HG03558 (cell line): Measurements from ENCODE around the gene CHAF1B.

Experiments
- ATAC-seq: cut with Tn5 transposase; IDR thresholded peaks from one replicate; pipeline ENCODE4 v1.9.1; 2021; ENCODE audit warnings: moderate number of reproducible peaks; ENCODE audit not compliant: unreplicated experiment; ENCODE audit errors: extremely low read depth

The CHAF1B gene

DNA sequence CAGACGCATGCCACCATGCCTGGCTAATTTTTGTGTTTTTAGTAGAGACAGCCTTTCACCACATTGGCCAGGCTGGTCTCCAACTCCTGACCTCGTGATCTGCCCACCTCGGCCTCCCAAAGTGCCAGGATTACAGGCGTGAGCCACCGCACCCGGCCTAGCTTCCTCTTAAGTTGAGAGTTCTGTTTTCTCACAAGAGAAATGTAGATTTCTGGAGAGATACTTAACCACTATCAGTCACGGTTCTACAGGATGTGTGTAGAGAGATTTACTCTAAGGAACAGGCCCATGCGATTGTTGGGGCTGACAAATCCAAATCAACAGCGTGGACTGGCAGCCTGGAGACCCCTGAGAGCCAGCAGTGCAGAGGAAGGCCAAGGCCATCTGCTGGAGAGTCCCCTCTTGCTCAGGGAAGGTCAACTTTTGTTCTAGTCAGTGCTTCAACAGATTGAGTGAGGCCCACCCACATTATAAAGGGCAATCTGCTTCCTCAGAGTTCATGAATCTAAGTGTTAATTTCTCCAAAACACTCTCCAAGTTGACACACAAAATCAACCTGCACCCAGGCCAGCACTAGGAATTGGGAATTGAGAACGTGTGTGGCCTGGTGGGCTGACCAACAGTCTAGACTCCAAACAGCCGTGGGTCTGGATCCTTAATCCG lies 38.7 kb downstream of the CHAF1B start:
- no peak for ATAC-seq

DNA sequence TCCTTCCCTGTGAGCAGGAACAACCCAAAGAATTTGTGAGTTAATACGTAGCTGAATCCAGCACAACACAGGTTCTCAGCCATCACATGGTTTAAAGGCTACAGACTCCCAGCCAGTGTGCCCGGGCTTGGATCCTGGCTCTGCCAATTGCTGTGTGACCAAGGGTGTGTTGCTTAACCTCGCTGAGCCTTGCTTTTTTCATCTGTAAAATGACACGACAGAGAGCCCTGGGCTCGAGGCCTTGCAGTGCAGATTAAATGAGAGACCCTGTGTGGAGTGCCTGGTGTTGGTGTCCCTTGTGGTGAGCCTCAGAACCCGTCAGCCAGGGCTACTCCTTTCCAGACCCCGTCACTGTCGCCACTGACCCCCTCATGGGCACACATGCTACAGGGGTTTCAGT lies 39.4 kb downstream of the CHAF1B start:
- no peak for ATAC-seq

DNA sequence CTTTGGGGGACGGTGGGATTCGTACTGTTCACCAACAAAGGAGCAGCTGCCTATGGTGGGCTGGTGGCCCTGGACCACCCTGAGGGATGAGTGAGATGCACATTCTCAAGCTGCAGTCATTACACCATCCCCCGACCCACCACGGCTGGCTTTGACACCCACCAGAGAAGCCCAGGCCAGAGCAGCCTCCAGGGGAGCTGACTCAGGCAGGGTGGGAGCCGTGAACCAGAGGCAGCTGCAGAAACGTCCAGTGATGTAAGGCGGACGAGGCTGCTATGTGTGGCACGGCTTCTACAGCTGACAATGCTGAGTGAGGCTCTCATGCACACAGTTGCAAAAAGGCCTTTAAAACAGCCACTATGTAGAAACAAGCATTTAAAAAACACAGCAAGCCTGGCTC lies 40.1 kb downstream of the CHAF1B start:
- no peak for ATAC-seq

DNA sequence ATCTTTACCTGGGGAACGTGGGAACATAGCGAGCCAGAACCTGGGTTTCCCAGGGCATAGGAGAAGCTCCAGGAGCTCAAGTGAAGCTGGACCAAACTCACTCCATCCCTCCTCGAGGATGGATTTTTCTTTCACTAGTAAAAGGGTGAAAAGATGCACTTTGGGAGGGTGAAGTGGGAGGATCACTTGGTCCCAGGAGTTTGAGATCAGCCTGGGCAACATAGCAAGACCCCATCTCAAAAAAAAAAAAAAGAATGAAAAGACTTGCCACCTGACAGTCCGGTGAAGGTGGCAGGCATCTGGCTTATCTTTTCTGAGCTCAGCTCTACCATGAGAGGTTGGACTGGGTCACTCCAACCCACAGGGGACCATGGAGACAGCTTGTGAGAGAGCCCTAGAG lies 42.3 kb downstream of the CHAF1B start:
- no peak for ATAC-seq

DNA sequence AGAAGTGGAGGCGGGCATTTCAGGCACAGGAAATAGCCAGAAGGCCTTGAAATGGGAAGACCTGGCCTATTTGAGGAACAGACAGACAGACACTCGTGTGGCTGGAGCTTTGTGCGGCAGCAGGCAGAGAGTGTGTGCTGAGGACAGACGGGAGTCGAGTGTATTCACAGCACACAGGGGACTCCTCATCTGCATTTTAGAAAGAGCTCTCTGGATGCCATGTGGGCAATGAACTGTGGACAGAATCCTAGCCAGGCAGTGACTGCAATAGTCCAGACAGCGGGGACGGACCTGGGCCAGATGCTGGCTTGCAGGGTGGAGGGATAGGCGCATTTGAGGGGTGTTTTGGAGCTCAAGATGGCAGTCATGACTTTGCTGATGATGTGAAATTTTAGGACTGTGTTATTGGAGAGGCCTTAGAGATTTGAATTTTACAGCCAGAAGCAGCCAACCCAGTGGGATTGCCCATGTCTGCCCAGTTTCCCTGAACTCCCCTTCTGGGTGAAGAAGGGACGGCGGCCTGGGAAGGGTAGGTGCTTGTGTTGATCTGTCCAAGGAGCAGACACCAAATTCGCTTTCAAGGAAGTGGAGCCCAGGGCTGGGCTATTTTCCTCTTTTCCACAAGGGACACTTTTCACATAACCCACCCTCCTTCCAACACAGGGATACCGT lies 43.7 kb downstream of the CHAF1B start:
- no peak for ATAC-seq

DNA sequence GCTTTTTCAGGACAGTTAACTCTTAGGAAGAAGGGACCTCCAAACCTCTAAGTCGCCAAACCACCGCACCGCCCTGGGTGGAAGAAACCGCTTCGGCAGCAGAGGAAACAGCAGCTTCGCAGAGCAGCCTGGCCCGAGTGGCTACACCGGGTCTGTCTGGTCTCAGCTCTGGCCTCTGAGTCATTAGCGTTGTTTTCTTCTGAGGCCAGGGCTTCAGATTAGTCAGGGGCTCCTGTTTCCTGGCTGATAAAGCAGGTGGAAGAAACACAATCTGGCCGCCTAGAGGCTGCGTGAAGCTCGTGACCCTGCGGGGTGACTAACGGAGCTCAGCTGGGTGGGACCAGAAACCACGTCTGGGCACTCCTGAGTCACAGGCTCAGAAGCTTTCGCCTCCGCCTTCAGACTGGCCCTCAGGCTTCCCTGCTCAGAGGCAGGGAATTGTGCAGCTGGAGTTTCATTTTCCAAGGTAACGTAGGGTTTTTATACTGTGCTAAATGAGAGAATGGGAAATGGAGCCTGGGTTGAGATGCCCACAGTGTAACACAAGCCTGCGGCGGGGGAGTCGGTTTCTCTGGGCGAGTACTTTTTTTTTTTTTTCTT lies 44.9 kb downstream of the CHAF1B start:
- ATAC-seq, result peak; percentile 91

DNA sequence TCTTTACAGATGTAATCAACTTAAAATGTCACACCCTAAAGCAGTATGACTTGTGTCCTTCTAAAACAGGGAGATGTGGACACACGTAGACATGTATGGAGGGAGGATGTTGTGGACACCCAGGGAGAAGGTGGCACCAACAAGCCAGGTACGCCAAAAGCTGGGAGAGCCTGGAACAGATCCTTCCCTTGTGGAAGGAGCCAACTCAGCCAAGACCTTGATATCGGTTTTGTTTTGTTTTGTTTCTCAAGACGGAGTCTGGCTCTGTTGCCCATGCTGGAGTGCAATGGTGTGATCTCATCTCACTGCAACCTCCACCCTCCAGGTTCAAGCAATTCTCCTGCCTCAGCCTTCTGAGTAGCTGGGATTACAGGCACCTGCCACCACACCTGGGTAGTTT lies 45.6 kb downstream of the CHAF1B start:
- no peak for ATAC-seq

DNA sequence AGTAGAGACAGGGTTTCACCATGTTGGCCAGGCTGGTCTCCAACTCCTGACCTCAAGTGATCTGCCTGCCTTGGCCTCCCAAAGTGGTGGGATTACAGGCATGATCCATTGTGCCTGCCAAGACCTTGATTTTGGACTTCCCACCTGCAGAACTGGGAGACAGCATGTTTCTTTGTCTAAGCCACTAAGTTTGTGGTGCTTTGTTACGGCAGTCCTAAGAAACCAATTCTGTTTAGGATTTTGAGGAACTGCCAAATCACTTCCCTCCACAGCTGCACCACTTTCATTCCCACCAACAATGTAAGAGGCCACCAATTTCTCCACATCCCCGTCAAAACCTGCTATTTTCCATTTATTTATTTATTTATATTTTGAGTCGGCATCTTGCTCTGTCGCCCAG lies 46.1 kb downstream of the CHAF1B start:
- ATAC-seq, result no peak

DNA sequence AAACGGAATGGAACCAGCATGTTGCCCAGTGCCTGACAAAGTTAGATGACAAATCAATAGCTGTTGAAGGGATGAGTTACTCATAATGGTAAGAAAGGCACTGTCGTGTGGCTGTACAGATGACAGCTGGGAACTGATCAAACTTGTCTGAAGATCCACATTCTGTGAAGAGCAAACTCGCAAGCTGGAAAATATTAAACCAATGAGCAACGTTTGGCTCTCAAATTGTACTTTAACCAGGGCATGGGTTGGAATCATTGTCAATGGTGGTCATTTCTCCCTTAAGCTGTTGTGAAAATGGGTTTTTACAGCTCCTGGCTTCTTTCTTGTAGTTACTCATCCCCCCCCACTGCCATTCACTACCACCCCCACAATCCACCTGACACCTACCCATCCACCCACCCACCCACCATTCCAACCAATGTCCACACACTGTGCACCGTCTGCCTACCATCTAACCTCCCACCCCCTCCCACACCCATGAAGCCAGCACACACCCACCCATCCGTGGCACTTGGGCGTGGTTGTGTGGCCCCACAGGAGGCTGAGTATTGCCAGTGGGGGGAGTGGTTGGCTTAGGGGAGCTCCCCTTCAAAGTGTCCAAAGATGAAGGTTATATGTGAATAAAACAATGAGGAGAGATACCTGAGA lies 48.0 kb downstream of the CHAF1B start:
- no peak for ATAC-seq

DNA sequence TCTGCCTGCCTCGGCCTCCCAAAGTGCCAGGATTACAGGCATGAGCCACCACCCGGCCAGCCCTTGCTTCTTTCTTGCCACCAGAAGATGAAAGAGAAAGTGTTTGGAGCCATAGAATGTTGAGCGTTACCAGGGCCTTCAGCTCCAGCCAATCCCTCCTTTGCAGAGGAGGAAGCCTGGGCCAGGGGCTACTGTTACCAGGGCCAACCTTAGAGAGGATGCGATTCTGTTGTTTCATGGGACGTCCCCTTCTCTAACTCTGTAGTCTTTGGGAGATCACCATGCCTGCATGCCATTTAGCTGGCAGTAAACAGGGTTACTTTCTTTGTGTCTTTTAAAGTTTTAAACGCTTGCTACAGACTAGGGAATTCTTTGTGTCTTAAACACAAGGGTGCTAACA lies 49.0 kb downstream of the CHAF1B start:
- ATAC-seq, result no peak

DNA sequence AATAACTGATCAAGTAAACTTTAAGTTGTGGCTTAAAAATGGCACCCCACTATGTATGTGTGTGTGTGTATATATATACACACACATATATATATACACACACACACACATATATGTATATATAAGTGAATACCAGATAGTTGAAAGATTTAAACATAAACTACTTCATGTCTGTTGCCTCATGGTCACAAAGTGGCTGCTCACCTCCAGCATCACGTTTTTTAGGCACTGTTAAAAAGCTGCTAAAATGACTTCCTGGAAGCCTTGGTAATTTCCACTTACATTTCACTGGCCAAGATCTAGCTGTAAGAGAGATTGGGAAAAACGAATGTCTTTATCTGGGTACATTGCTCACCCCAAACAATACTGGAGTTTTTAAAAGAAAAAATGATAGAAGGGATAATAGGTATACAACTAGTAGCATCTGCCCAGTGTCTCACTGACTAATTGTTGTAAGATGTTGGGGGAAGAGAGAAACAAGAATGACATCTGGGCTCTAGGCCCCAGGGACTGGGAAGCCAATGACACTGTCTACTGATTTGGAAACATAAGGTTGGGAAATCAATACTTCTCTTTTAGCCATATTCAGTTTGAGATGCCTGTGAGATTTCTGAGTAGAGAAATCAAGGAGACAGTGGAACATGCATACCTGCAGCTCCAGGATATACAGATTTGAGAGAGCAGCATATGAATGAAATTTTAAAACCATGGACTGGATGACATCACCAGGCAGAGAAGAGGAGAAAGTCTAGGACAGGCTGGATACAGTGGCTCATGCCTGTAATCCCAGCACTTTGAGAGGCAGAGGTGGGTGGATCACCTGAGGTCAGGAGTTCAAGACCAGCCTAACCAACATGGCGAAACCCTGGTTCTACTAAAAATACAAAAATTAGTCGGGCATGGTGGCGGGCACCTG lies 51.9 kb downstream of the CHAF1B start:
- ATAC-seq, result no peak

DNA sequence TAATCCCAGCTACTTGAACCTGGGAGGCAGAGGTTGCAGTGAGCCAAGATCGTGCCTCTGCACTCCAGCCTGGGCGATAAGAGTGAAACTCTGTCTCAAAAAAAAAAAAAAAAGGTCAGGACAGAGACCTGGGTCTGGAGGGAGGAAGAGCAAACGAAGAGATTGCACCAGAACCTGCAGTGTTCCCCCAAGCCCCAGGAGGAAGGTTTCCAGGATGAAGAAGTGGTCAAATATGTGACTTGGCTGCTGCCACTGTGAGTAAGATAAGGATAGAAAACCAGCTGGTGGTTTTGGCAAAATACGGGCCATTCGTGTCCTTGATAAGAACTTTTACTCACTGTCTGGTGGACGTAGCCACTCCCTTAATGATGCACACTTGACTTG lies 52.5 kb downstream of the CHAF1B start:
- ATAC-seq, result no peak

DNA sequence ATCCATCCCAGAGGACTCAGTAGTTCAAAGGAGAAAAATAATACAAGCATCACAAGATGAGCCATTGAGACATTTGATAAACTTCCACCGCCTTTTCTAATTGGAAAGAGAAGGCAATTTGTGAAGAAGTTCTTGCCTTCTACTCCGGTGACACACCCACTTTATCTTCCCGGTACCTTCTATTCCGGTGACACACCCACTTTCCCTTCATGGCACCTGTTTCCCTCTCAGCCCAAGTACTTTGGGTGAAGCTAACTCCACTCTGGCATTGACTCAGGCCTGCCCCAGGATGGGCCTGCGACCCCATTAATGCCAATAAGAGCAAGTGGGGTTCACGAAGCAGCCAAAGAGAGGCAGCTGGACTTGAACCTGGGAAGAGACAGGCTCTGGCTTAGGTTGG lies 56.5 kb downstream of the CHAF1B start:
- no peak for ATAC-seq

DNA sequence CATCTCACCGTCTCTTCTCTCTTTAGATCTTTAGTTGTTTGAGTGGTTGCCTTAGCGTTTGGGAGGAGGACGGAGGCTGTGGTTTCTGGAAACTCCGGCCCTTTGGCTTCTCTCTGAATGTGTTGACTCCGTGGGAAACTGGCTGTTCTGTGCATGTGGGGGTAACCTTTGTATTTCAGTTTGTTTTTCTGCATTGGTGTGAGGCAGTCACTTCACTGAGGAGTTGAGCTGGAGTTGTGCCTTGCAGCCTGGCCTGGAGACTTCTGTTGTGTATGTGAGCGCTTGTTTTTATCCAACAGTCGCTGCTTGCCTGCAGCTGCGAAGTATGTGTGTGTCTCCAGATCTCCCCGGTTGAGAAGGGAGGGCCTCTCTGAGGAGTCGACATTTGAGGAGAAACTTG lies 61.1 kb downstream of the CHAF1B start:
- no peak for ATAC-seq

DNA sequence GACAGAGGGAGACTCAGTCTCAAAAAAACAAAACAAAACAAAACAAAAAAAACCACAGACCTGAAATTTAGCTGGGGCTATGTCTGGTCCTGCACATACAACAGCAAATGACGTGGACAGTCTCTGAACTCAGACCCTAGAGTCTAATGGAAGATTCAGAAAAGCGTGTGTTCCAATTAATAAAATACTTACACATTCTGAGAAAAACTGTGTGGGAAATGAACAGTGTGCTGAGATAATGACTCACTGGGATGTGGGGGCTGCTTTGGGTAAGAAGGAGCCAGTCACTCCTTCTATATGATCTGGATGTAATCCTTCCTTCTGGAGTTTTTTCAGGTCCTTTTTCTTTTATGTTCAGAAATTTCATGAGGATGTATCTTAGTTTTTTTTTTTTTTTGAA lies 65.3 kb downstream of the CHAF1B start:
- no peak for ATAC-seq

DNA sequence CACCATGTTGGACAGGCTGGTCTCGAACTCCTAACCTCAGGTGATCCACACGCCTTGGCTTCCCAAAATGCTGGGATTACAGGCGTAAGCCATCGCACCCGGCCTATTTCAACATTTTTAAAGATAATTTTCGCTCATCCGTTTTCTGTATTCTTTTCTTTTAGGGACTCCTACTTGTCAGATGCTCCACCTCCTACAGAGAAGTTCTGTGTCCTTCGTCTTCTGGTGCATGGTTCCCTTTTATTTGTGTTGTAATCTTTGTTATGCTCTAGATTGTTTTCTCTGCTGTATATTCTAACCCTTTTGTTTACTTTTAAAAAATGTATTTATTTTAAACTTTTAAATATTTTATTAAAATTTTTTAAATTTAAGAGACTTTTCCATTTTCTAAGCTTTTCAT lies 66.3 kb downstream of the CHAF1B start:
- no peak for ATAC-seq

DNA sequence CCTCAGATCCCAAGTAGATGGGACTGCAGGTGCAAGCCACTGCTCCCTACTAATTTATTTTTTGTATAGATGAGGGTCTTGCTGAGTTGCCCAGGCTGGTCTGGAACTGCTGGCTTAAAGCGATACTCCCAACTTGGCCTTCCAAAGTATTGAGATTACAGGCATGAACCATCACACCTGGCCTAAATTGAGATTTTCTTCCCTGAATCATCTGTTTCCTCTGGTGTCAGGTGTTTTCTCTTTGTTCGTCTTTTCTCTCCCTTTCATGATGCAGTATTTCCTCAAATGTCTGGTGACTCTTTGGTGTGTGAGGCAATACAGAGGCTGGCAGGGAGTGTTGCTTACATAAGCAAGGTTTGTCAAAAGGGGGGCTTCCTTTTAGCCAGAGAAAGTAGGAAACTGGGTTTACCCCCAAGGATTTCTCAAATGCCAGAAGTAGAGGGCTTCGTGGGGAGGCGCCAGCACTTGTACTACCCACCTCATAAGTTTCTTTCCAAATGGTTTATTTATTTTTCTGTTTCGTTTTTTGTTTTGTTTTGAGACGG lies 67.2 kb downstream of the CHAF1B start:
- ATAC-seq, result no peak

DNA sequence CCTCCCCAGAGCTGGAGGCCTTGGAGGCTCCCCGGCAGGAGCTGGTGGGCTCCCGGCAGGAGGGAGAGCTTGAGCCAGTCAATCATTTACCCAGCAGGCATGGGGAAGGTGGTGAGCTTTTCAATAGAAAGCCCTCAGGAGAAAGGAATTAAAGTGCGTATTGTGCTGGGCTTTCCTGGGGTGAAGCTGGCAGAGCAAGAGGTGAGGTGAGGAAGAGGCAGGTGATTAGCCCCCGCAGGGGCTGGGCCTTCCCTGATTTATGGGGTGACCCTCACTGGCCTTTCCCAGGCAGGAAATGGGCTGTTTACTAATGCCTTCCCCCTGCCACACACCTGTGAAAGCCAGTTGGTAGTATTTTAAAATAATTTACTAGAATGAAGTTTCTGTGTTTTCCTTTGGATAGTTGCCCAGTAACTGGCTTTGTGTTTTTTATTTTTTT lies 68.9 kb downstream of the CHAF1B start:
- ATAC-seq, result no peak

DNA sequence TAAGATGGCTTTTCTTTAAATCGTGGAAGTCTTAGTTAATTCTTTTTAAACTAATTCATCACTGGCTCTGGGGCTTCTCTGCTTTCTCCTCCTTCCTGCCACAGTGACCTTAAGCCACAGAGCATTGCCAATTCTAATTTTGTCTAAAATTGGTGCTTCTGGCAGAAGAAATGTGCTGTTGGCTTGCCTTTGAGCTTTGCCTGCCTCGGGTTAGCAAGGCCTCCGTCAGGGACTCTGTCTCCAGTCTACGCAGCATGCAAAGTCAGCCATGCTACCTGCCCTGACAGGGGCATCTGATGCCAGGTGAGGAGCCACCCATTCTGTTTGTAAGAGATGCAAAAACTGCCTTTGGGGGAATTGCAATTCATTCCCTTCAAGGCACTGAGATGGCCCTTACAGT lies 69.5 kb downstream of the CHAF1B start:
- no peak for ATAC-seq
